Neural crest cell (in vitro differentiated cells): ENCODE data around the gene UMPS. TPM values are rescaled to one million over a fixed set of nuclear protein-coding genes. Genes with fewer than 3 reads are reported as not detected.

ENCODE experiments used
- DNase-seq: peaks from one replicate; pipeline ENCODE4 v3.0.0; 2021; ENCODE audit warnings: low read depth, mixed read lengths, low spot score
- H3K27ac Mint-ChIP-seq: one replicate; pipeline ENCODE4 v1.8.0; 2021; ENCODE audit warnings: mild to moderate bottlenecking, mixed read lengths; ENCODE audit not compliant: unreplicated experiment
- H3K27me3 Mint-ChIP-seq: 2 replicates; pipeline ENCODE4 v1.8.0; 2021; ENCODE audit warnings: low read depth, mild to moderate bottlenecking, mixed read lengths
- H3K36me3 Mint-ChIP-seq: 2 replicates; pipeline ENCODE4 v1.8.0; 2021; ENCODE audit warnings: low read depth, mild to moderate bottlenecking, mixed read lengths
- H3K4me1 Mint-ChIP-seq: 2 replicates; pipeline ENCODE4 v1.8.0; 2021; ENCODE audit warnings: mixed read lengths
- H3K4me3 Mint-ChIP-seq: one replicate; pipeline ENCODE4 v1.8.0; 2021; ENCODE audit warnings: mild to moderate bottlenecking, mixed read lengths
- H3K9me3 Mint-ChIP-seq: 2 replicates; pipeline ENCODE4 v1.8.0; 2021; ENCODE audit warnings: mixed read lengths
- long read RNA-seq: library from polyadenylated mRNA; unstranded; transcript quantifications from one replicate; pipeline ENCODE4 v2.0.0, GENCODE V29; 2020
- total RNA-seq: library from RNA; stranded (reverse); gene quantifications from 2 replicates; pipeline ENCODE4 v1.2.1, GENCODE V29; 2021
- TF ChIP-seq, protein P1 (sequence below): fragments of 200-600 bp; sonication (generic); conservative IDR thresholded peaks from 2 replicates; pipeline ENCODE4 v1.5.0; 2021; ENCODE audit warnings: antibody characterized with exemption, mild to moderate bottlenecking

UMPS gene
- 55.6 and 70.7 TPM in 2 replicates for total RNA-seq
- long read RNA-seq, full-length matches to known transcripts, result 256 of 281 reads
- long read RNA-seq, partial matches to known transcripts, result 8 of 281 reads
- long read RNA-seq, other reads (novel, unspliced or antisense), result 17 of 281 reads

DNA sequence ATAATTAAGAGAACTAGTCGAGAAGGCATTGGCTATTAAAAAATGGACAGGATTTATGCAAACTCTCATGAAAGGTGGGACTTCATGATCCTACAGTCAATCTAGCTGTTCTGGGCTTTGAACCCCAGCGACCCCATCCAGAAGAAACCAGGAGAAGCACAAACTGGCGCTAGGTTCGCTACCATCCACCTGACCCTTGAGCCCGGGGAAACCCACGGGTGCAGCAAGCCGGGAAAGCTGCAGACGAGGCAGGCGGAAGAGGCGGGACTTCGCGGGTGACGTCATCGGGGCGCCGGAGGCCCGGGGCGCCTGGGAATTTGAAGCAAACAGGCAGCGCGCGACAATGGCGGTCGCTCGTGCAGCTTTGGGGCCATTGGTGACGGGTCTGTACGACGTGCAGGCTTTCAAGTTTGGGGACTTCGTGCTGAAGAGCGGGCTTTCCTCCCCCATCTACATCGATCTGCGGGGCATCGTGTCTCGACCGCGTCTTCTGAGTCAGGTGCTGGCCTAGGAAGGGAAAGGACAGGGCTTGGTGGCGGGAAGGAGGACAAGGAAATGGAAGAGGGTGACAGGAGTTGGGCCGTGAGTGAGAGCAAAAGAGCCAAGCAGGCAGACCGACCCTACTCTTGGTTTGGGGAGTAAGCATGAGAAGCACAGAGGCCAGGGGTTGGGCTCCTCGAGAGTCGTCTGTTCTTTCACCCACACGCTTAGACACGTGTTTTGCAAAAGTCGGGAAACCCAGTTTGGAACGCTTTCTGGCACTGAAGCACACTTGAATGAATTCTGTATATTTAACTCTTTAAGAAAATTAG, at the start of gene UMPS:
TSS of gene UMPS (plus strand) at position 324 of the 812 bp plus-strand sequence. CDS start at position 344, 20 bp downstream.
- no peaks in the 10 kb centered on the region for H3K9me3 Mint-ChIP-seq
- H3K27ac Mint-ChIP-seq, result peak within 1 kb of the TSS; percentile 99
- peak; percentile 89 for DNase-seq
- H3K4me3 Mint-ChIP-seq, result peak within 1 kb of the TSS; percentile 99
- TF ChIP-seq, protein P1, sequence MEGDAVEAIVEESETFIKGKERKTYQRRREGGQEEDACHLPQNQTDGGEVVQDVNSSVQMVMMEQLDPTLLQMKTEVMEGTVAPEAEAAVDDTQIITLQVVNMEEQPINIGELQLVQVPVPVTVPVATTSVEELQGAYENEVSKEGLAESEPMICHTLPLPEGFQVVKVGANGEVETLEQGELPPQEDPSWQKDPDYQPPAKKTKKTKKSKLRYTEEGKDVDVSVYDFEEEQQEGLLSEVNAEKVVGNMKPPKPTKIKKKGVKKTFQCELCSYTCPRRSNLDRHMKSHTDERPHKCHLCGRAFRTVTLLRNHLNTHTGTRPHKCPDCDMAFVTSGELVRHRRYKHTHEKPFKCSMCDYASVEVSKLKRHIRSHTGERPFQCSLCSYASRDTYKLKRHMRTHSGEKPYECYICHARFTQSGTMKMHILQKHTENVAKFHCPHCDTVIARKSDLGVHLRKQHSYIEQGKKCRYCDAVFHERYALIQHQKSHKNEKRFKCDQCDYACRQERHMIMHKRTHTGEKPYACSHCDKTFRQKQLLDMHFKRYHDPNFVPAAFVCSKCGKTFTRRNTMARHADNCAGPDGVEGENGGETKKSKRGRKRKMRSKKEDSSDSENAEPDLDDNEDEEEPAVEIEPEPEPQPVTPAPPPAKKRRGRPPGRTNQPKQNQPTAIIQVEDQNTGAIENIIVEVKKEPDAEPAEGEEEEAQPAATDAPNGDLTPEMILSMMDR, result no peak
- peaks cover 39% of the 10 kb centered on the region for H3K4me1 Mint-ChIP-seq
- H3K36me3 Mint-ChIP-seq, result peaks cover 3% of the 10 kb centered on the region
- peaks cover 17% of the 10 kb centered on the region for H3K27me3 Mint-ChIP-seq

DNA sequence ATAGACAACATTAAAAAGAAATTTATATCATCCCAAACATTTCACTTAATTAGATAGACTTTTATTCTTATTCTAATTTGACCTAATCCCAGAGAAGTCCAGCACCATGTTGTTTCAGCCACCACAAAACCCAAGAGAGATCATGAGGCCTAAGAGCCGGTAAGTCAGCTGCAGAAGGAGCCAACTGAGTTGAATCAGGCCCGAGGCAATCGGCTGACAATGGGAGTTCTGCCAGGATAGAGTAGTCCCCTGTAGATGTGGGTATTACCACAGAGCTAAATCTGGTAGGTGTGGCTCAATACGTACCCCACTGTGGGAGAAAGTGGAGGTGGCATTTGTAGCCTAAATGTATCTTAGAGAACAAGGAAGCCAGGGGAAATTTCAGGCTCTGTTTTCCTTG, 49.7 kb upstream of the UMPS start:
- TF ChIP-seq, protein P1, result no peak
- Mint-ChIP-seq H3K4me1 (peaks cover 5% of the 10 kb centered on the region), H3K27me3 (no peaks in the 10 kb centered on the region), H3K27ac (no peak overlapping the region), H3K9me3 (no peaks in the 10 kb centered on the region), H3K4me3 (no peak overlapping the region), H3K36me3 (peaks cover 2% of the 10 kb centered on the region)
- DNase-seq, result no peak

DNA sequence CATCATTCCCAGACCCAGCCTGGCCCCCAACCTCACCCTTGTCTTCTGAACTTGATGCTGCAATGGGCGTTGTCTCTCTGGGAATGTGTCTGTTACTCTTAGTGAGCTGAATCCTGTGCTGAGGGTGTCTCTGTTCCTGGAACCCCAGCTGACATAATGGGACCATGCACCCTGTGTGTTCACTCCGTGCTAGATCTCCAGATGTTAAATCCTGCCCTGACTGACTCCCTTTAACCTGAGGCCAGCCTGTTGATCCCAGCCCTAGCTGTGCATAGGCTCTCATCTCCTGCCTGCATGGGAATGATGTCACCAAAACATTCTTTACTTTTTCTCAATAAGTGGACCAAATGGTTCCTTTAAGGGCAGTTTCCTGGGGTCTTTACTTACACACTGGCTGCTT, 48.0 kb upstream of the UMPS start:
- no peaks in the 10 kb centered on the region for H3K9me3 Mint-ChIP-seq
- no peak for DNase-seq
- H3K27ac Mint-ChIP-seq, result no peak overlapping the region
- H3K4me1 Mint-ChIP-seq, result peaks cover 7% of the 10 kb centered on the region
- TF ChIP-seq, protein P1, result no peak
- H3K36me3 Mint-ChIP-seq, result peaks cover 2% of the 10 kb centered on the region
- no peaks in the 10 kb centered on the region for H3K27me3 Mint-ChIP-seq
- no peak overlapping the region for H3K4me3 Mint-ChIP-seq

DNA sequence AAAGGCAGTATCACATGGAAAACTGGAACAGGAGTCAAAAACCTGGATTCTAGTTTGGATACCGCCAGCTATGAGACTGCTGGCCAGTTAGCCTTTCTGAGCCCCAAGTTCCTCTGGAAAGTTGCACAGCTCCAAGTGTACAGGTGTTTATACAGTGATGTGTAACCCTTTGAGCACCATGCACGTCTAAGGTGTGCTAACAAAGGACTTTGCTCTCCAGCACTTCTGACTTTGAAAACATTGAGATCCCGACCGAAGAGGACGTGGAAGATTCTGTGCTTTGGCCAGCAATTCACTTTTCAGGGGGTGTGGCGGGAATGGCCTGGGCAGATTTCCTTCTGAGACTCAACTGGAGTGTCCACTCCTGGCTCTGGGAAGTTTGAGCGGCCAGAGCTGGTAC, 45.8 kb upstream of the UMPS start:
- H3K27me3 Mint-ChIP-seq, result no peaks in the 10 kb centered on the region
- no peak for DNase-seq
- TF ChIP-seq, protein P1, result no peak
- no peak overlapping the region for H3K4me3 Mint-ChIP-seq
- no peaks in the 10 kb centered on the region for H3K36me3 Mint-ChIP-seq
- H3K27ac Mint-ChIP-seq, result no peak overlapping the region
- H3K4me1 Mint-ChIP-seq, result peaks cover 13% of the 10 kb centered on the region
- H3K9me3 Mint-ChIP-seq, result no peaks in the 10 kb centered on the region

DNA sequence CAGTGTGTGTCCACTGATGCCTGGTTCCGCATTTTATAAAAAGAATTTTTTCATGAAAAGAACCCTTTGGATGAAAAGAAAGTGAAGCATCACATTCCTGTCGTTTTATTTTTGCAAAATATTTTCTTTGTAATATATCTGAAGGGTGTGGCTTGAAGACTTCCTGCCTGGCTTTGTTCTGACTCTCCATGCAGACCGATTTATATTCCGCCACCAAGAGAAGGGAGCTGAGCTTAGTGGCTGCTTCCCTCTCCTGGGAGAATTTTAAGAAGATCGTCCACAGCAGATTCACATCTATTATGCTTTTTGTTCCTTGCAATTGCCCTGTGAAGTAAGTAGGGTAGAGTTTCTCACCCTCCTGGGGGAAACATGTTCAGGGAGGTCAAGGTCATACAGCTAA, 45.2 kb upstream of the UMPS start:
- Mint-ChIP-seq H3K27ac (no peak overlapping the region), H3K27me3 (no peaks in the 10 kb centered on the region), H3K4me1 (peaks cover 13% of the 10 kb centered on the region), H3K9me3 (no peaks in the 10 kb centered on the region), H3K4me3 (no peak overlapping the region), H3K36me3 (no peaks in the 10 kb centered on the region)
- no peak for DNase-seq
- TF ChIP-seq, protein P1, result no peak
